ENCODE results near the gene PTPRM.

PTPRM gene

GRCh38 chr18:7567474-7568425, 634 bp downstream of the PTPRM start:
- no peak for DNase-seq

- no peak for DNase-seq
Observed at GRCh38 chr18:7568426-7568825, 1.3 kb downstream of the PTPRM start.

GRCh38 chr18:7571626-7572025, 4.5 kb downstream of the PTPRM start:
- DNase-seq: no peak

- DNase-seq: no peak
Observed at GRCh38 chr18:7572822-7573221, 5.7 kb downstream of the PTPRM start.

GRCh38 chr18:7575465-7576028, 8.4 kb downstream of the PTPRM start:
- DNase-seq: no peak

GRCh38 chr18:7576077-7576476, 9.0 kb downstream of the PTPRM start:
- no peak for DNase-seq

- DNase-seq: no peak
Observed at GRCh38 chr18:7576685-7577084, 9.6 kb downstream of the PTPRM start.

GRCh38 chr18:7577706-7578105, 10.6 kb downstream of the PTPRM start:
- DNase-seq: no peak

- no peak for DNase-seq
Observed at GRCh38 chr18:7579176-7579917, 12.2 kb downstream of the PTPRM start.

GRCh38 chr18:7579918-7580542, 12.9 kb downstream of the PTPRM start:
- no peak for DNase-seq

- DNase-seq: no peak
Observed at GRCh38 chr18:7584646-7585275, 17.6 kb downstream of the PTPRM start.

GRCh38 chr18:7585276-7585670, 18.2 kb downstream of the PTPRM start:
- no peak for DNase-seq

GRCh38 chr18:7586379-7586778, 19.3 kb downstream of the PTPRM start:
- no peak for DNase-seq

- no peak for DNase-seq
Observed at GRCh38 chr18:7590826-7591560, 23.9 kb downstream of the PTPRM start.

- no peak for DNase-seq
Observed at GRCh38 chr18:7592305-7593071, 25.4 kb downstream of the PTPRM start.

- no peak for DNase-seq
Observed at GRCh38 chr18:7593218-7593819, 26.2 kb downstream of the PTPRM start.

- no peak for DNase-seq
Observed at GRCh38 chr18:7596147-7596546, 29.0 kb downstream of the PTPRM start.

GRCh38 chr18:7597500-7597899, 30.4 kb downstream of the PTPRM start:
- no peak for DNase-seq

- no peak for DNase-seq
Observed at GRCh38 chr18:7598167-7599047, 31.3 kb downstream of the PTPRM start.

GRCh38 chr18:7600036-7600435, 32.9 kb downstream of the PTPRM start:
- DNase-seq: no peak

All from NCI-H1092 (cell line).